GM18499 (cell line): ENCODE data around the gene MT1HL1.

Experiments used
- ATAC-seq: cut with Tn5 transposase; IDR thresholded peaks from one replicate; pipeline ENCODE4 v1.9.1; 2021; ENCODE audit warnings: moderate number of reproducible peaks; ENCODE audit not compliant: insufficient read depth, unreplicated experiment

Gene MT1HL1

DNA sequence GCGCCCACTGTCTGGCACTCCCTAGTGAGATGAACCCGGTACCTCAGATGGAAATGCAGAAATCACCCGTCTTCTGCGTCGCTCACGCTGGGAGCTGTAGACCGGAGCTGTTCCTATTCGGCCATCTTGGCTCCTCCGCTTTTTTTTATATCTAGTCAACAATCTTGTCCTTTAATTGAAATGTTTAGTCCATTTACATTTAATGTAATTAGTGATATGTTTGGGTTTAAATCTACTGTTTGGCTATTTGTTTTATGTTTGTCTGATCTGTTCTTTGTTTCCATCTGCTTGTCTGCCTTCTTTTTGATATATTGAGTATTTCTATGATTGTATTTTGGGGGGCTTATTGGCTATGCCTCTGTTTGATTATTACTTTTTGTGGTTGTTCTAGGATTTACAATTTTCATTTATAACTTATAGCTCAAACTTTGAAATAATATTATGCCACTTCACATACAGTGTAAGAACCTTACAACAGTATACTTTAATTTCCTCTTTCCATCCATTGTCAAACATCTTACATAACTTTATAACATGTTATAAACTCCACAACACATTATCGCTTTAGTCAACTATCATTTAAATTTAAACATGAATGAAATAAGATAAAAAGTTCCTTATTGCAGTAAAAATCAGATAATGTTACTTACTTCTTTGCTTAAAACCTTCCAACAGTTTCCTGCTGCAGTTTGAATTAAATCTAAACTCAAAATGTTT, 21.3 kb upstream of the MT1HL1 start:
- ATAC-seq = no peak

DNA sequence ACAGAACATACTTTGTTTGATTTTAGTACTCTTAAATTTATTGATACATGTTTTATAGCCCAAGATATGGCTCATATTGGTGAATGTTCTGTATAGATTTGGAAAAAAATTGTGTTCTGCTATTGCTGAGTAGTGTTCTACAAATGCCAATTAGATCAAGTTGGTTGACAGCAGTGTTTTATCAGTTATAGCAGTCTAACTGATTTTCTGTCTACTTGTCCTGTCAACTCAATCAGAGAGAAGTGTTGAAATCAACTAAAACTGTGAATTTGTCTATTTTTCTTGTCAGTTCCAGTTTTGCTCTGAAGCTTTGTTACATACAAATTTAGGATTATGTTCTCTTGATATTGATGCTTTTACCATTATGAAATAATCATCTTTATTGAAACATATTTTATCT, 14.7 kb upstream of the MT1HL1 start:
- ATAC-seq = no peak

DNA sequence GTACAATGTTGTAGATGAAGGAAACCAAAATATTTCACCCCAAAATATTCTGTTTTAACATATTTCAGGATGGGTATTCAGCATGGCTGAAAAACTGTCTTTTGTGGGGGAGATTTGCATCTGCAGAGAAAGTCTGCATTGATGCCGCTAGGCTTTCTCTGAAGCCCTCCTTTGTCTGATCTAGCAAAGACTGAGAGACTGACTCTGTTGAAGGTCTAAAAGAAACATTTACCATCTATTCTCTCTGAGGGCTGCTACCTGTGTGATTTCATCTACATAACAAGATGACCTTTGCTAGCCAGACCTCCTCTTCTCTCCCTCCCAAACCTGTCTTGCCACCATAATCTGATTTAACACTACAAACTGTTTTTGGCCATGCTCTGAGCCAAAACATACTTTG, 12.4 kb upstream of the MT1HL1 start:
- no peak for ATAC-seq

DNA sequence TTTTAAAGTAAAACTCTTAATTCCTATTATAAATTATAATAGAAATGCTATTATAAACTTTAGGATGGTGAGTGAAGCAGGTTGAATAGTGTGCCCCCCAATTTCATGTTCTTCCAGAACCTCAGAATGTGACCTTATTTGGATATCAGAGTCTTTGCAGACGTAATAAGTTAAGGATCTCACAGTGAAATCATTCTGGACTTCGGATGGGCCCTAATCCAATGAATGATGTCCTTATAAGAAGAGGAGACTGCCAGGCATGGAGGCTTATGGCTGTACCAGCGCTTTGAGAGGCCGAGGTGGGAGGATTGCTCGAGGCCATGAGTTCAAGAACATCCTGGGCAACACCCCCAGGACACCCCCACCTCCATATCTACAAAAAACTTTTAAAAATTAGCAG, 9.4 kb upstream of the MT1HL1 start:
- ATAC-seq = no peak

DNA sequence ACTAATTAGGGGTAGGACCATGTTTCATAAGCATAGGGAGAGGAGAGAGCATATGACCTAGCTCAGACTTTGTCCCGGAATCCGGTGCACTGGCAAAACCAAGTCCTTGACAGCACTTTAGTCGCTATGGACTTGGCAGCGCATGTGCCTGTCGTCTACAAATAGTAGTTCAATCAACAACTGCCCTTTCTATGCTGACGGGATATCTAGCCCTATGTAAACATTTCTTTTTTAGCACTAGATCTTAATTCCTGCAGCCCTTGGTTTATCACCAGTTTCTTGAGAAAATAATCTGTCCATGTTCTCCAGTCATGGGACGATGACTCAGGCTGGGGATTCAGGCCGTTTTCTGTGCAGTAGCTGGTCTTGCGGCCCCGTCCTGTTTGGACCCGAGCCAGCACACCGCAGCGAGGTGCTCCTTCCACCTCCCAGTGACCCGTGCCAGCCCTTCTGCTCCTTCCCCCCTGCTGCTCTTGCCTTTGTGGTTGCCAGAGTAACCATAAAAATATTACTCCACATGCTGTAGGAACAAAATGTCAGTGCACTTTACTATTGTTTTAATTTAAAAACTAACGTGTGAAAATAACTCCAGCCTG, 8.6 kb upstream of the MT1HL1 start:
- no peak for ATAC-seq

DNA sequence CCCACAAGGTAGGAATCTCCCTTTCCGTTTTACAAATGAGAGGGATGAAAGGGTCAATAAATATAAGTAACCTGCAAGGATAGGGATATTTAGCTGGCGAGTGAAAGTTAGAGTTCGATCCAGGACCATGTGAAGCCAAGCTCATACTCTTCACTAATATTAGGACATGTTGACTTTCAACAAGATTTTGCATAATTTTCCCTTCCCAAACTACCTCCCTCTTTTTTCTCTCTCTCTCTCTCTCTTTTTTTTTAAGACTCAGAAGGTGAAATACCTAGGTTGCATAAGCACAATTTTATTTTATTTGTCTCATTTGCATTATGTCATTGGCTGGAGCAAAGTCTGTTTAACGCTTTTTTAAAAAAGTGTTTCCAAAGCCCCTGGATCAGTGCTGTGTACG, 8.1 kb upstream of the MT1HL1 start:
- ATAC-seq = no peak

DNA sequence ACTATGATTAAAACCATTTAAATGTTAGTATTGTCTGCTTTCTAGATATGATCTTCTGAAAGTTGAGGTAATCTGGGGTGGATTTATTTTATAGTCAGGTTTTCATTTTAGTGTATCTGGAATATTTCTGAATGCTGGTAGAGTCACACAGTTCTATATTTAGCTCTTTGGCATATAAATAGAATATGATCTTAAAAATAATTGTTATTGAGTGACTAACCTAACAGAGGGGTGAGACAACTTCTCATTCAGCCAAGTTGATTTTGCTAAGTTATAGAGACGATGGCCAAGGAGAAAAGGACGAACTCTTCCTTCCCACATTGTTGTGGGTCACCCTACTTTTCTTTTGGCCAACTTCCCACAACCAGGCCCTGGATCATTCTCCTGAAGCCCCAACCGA, 7.2 kb upstream of the MT1HL1 start:
- ATAC-seq = no peak

DNA sequence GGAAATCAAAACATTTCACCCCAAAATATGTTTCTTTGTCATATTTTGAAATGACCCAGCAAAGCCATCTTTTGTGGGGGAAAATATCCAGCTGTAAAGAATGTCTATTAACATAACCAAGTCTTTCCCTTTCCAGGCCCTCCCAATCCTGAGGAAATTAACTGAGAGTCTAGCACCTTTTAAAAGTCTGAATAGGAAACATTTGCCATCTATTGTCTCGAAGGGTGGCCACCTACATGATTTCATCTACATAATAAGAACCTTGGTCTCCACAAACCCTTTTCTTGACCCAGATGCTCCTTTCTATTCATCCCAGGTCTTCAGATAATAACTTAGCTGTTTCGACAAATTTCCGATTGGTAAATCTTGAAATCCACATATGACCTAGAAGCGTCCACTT, 5.4 kb upstream of the MT1HL1 start:
- ATAC-seq = no peak

DNA sequence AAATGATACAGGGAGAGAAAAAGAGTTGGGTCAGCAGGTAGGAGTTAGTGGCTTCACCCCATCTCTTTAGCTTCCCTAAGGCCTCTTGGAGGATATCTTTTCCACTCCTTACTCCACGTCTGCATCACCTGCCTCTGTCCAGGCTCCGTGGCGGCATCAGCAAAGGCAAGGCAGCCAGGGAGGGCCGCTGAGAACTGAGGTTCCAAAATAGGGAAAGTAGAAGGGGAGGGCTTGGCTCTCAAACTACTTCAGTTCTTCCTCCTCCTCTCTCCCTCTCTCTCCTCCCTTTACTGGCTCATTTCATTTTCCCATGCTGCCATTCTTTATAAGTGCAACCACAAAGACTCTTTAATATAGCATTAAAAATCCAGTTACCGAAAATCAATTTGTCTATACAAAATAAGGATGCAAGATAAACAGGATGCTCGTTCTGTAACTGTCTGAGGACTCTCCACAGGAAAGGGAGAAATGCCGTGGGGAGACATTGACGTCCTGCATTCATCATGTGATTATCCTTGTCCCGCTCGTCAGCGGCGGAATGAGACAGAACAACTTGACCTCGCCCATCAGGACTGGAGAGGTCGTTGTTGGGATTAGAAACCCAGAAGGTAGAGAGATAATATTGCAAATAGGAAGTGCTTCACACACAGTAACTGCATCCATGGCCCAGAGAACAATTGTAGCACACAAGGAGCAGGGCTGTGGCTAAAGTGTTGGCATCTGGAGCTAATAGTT, 3.1 kb upstream of the MT1HL1 start:
- no peak for ATAC-seq

DNA sequence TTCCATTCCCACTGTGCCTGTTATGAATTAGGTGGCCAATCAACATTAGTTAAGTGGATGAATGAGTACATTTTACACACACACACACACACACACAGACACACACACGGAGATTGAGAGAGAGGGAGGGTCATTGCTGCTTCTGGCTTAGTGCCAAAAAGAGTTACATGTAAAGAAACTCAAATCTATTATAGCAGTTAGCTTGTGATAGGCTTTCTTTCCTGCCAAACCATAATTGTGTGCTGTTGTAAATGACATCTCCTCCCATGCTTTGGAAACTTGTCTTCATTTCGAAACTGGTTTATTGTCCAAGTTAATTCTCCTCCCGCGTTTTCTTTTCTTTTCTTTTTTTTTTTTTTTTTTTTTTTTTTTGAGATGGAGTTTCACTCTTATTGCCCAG, 1.4 kb upstream of the MT1HL1 start:
- no peak for ATAC-seq

DNA sequence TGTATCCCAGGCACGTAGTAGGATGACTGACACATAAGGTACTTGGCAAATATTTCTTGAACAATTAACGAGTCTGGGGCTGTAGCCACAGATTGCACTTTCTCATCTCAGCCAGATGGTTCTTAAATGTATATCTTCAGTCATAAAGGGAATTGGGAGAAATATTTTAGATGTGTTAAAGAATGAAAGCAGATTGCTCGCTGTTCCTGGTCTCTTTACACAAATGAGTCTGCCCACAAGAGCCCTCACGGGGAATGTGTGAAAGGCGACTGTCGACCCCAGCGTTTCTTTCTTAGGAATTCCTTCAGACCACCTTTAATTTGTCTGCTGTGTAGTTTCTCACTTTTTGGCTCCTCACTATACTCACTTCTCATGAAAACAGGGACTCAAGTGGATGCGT, 725 bp downstream of the MT1HL1 start:
- no peak for ATAC-seq

DNA sequence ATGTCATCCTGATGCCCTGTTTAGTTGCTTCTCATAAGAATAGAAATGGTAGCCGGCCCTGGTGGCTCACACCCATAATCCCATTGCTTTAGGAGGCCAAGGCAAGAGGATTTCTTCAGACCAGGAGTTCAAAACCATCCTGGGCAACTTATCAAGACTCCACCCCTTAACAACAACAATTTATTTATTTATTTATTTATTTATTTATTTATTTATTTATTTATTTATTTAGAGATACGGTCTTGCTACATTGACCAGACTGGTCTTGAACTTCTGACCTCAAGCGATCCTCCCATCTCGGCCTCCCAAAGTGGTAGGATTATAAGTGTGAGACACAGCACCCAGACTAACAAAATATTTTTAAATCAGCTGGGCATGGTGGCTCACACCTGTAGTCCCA, 4.0 kb downstream of the MT1HL1 start:
- no peak for ATAC-seq

DNA sequence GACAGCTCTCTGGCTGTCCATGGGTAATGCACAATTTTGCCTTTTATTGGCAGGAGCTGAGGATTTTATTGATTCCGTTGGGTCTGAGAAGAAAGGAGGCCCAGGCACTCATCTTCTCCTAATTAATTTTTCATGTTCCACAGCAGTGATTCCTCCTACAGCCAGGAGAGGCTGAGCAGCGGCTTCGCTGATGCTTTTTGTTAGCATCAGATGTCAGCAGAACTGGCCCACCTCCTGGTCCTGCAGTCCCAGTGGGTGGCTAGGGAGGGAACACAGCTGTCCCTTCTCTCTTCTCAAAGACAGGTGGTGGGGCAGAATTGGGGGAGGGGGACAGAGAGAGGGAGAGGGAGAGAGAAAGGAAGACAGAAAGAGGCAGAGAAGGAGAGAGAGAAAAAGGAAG, 5.7 kb downstream of the MT1HL1 start:
- no peak for ATAC-seq

DNA sequence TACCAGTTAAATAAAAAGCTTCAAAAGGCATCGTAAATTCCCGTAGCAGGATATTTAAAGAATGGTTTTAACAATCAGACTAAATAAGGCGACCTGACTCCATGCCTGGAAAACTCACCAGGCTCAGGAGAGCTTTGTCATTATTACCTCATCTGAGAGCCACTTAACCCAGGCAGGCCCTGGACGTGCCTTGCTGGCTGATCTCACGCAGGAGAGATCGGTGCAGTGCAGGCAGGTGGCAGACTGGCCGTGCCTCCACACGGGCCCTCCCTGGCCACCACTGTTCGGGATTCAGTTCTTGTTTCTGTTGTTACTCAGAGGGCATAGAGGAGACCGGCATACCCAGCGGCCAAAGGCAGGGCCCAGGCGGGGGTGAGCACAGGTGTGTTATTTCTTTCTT, 6.4 kb downstream of the MT1HL1 start:
- no peak for ATAC-seq

DNA sequence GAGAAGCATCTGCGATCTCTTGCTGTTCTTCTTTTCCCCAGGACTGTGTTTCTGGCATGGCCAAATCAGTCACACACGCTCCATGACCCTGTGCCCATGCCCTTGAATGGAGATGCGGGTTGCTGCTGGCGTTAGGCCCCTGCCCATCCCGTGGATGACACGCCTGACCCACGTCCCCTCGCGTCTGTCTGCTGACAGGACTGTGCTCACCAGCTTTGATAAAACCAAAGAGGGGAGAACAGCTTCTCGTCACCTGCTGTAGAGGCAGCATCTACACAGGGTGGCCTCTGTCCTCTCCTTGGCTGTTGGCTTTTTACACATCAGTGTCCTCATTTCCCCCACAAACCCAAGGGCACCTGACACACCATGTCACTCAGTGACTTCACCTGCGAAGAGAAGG, 6.9 kb downstream of the MT1HL1 start:
- no peak for ATAC-seq

DNA sequence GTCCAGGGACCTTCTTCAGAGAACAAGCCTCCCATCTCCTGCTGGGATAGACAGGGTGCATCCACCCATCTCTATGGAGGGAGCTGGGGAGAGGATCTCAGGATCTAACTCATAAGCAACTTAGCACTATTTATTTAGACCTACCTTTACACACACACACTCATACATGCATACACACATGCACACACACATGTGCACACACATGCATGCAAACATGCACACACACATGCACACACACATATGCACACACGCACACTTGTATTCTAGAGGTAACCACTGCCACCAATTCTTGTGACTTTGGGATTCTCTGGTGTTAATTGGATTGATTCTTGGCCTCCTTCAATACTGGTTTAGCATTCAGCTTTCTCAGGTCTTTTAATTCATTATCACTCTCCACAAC, 9.8 kb downstream of the MT1HL1 start:
- ATAC-seq = no peak

DNA sequence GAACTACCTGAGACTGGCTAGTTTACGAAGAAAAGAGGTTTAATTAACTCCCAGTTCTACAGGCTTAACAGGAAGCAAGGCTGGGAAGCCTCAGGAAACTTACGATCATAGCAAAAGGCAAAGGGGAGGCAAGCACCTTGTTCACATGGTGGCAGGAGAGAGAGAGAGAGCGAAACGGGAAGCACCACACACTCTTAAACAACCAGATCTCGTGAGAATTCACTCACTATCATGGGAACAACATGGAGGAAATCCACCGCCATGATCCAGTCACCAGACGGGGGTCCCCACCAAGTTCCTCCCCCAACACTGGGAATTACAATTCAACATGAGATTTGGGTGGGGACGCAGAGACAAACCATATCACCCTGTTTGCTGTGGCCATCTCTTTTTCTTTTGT, 11.8 kb downstream of the MT1HL1 start:
- no peak for ATAC-seq

DNA sequence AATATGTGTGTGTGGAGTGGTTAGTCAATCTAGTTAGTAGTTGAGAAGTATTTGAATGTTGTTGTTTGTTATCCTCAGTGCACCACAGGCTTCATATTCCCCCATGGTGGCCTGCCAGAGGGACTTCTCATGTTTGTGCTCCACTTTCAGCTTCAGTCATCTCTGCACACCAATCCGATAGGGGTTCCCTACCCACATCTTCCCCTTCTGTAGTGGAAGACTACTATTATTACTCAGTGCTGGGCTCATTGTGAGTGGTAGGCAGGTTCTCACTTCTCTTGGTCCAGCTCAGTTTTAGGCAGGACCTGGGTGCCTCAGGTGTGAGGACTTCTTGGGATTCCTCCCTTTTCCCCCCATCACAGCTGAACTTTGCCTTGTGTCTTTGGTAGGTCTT, 14.2 kb downstream of the MT1HL1 start:
- peak; percentile 52 for ATAC-seq

DNA sequence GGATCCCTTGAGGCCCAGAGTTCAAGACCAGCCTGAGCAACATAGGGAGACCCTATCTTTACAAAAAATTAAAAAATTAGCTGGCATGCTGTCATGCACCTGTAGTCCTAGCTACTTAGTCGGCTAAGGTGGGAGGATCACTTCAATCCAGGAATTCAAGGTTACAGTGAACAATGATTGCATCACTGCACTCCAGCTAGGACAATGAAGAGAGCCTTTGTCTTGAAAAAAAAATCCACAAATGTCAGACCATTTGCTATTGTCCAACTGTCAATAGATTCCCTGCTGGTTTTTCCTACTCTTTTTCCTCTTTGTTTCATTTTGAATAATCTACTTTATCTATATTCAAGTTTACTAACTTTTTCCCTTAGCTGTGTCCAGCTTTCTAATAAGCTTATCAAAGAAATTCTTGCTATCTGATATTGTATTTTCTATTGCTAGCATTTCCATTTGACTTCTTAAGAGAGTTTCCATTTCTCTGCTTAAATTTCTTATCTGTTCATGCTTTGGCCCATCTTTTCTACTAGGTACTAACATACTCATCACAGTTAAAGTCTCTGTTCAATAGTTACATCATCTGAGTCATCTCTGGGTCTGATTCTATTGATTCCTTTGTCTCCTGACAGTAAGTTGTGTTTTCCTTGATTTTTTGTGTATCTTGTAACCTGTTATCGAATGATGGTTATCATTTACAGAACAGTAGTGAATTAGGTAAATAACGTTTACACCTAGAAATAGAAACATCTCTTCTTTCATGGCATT, 14.8 kb downstream of the MT1HL1 start:
- no peak for ATAC-seq

DNA sequence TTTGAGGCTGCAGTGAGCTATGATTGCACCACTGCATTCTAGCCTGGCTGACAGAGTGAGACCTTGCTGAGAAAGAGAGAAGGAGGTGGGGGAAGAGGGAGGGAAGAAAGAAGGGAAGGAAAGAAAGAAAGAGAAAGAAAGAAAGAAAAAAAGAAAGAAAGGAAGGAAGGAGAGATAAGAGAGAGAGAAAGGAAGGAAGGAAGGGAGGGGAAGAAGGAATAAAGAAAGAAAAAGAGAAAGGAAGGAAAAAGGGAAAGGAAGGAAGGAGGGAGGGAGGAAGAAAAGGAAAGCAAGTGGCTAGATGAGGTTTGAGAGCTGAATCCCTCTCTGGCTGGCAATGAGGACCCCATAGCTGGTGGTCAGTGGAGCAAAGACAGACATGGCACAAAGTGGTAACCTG, 20.4 kb downstream of the MT1HL1 start:
- no peak for ATAC-seq

DNA sequence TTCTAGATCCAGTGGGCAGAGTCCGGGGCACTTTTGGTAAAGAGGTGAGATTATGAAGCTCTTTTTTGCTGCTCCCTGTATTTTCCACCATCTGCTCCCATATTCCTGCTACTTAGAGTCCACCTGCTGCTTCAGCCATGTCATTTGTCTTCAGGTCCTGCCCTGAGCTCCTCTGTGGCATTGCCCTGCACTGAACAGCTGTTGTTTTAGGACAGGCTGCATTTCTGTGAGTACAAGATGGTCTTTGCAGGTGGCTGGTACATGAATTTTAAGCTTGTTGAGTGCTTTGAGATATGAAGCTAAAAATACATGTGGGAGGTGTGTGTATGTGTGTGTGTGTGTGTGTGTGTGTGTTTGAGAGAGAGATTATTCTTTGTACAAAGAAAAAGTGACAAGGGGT, 21.9 kb downstream of the MT1HL1 start:
- no peak for ATAC-seq
